IMR-90 (cell line): Measurements from ENCODE around the gene AREL1. TPM values are rescaled to one million over a fixed set of nuclear protein-coding genes. Genes with fewer than 3 reads are reported as not detected.

Source experiments
- ATAC-seq: fragments of 200-7000 bp; cut with Tn5 transposase; 2 replicates; pipeline ENCODE4 v1.9.1; 2020; ENCODE audit warnings: low read depth, mild to moderate bottlenecking, moderate library complexity
- BruUV-seq: library from RNA; stranded (reverse); fragments of 400-500 nt; replicated peaks from 2 replicates; lab custom pipeline; 2021; lab: Mats Ljungman, UMichigan
- CTCF ChIA-PET: fragments of 300-600 bp; formaldehyde crosslinking; extraction: SDS; loops from one replicate; lab custom pipeline; 2021; ENCODE audit warnings: antibody characterized with exemption; lab: Yijun Ruan, JAX
- POLR2A ChIA-PET: fragments of 300-600 bp; sonication (Branson Sonifier 250); formaldehyde crosslinking; loops from one replicate; lab custom pipeline; 2022; ENCODE audit warnings: antibody characterized with exemption; ENCODE audit not compliant: unreplicated experiment; lab: Charles Lee
- DNase-seq: peaks from one replicate; pipeline ENCODE4 v3.0.0; 2013
- H2AFZ ChIP-seq: replicated peaks from 2 replicates; pipeline ENCODE3; 2013; ENCODE audit warnings: low read length, mild to moderate bottlenecking; ENCODE audit not compliant: poor library complexity
- H2AK5ac ChIP-seq: 2 replicates; pipeline ENCODE4 v1.6.1; 2013; ENCODE audit warnings: low read depth, low read length, inconsistent platforms
- H2AK9ac ChIP-seq: replicated peaks from 2 replicates; pipeline ENCODE3; 2013; ENCODE audit warnings: mild to moderate bottlenecking, low read depth, low read length, moderate library complexity; ENCODE audit not compliant: poor library complexity
- H2BK120ac ChIP-seq: 2 replicates; pipeline ENCODE4 v1.6.1; 2013; ENCODE audit warnings: low read depth, low read length, inconsistent platforms
- H2BK15ac ChIP-seq: 3 replicates; pipeline ENCODE4 v1.6.1; 2013; ENCODE audit warnings: low read depth, low read length, inconsistent platforms
- H2BK20ac ChIP-seq: 2 replicates; pipeline ENCODE4 v1.6.1; 2013; ENCODE audit warnings: low read depth, mild to moderate bottlenecking, inconsistent platforms, low read length, moderate library complexity
- H2BK5ac ChIP-seq: 2 replicates; pipeline ENCODE4 v1.6.1; 2013; ENCODE audit warnings: mild to moderate bottlenecking, low read depth, low read length, inconsistent platforms; ENCODE audit not compliant: poor library complexity, severe bottlenecking
- H3K14ac ChIP-seq: replicated peaks from 2 replicates; pipeline ENCODE4 v1.6.1; 2013; ENCODE audit warnings: low read depth, low read length, inconsistent platforms
- H3K18ac ChIP-seq: 2 replicates; pipeline ENCODE4 v1.6.1; 2013; ENCODE audit warnings: low read depth, low read length, control low read depth
- H3K23ac ChIP-seq: 2 replicates; pipeline ENCODE4 v1.6.1; 2013; ENCODE audit warnings: low read depth, low read length, inconsistent platforms
- H3K27ac ChIP-seq: 2 replicates; pipeline ENCODE4 v1.5.1; 2013; ENCODE audit warnings: mild to moderate bottlenecking, control low read depth, low read length; ENCODE audit not compliant: insufficient read depth
- H3K27me3 ChIP-seq: 2 replicates; pipeline ENCODE4 v1.6.1; 2013; ENCODE audit warnings: low read length; ENCODE audit not compliant: control insufficient read depth, insufficient read depth
- H3K36me3 ChIP-seq: 2 replicates; pipeline ENCODE4 v1.6.1; 2013; ENCODE audit warnings: low read length, mixed read lengths; ENCODE audit not compliant: control insufficient read depth, insufficient read depth
- H3K4ac ChIP-seq: 2 replicates; pipeline ENCODE4 v1.6.1; 2013; ENCODE audit warnings: low read depth, low read length, inconsistent platforms
- H3K4me1 ChIP-seq: 2 replicates; pipeline ENCODE4 v1.6.1; 2013; ENCODE audit warnings: low read length, mixed read lengths; ENCODE audit not compliant: control insufficient read depth, insufficient read depth
- H3K4me2 ChIP-seq: 2 replicates; pipeline ENCODE4 v1.6.1; 2013; ENCODE audit warnings: low read depth, mild to moderate bottlenecking, control low read depth, low read length, moderate library complexity
- H3K4me3 ChIP-seq: 2 replicates; pipeline ENCODE4 v1.5.1; 2013; ENCODE audit warnings: low read depth, mild to moderate bottlenecking, control low read depth, low read length, moderate library complexity; ENCODE audit not compliant: insufficient read depth
- H3K56ac ChIP-seq: 2 replicates; pipeline ENCODE4 v1.6.1; 2013; ENCODE audit warnings: low read length, inconsistent platforms; ENCODE audit not compliant: insufficient read depth; ENCODE audit errors: extremely low read depth
- H3K79me1 ChIP-seq, 2 experiments: 2 replicates each; pipeline ENCODE4 v1.6.1; 2013; ENCODE audit warnings: low read length in 2 of 2, inconsistent platforms in 1 of 2, low read depth in 1 of 2
- H3K9ac ChIP-seq: 2 replicates; pipeline ENCODE4 v1.6.1; 2013; ENCODE audit warnings: low read depth, low read length, control low read depth
- H3K9me1 ChIP-seq: 2 replicates; pipeline ENCODE4 v1.6.1; 2013; ENCODE audit warnings: low read length, inconsistent platforms; ENCODE audit not compliant: insufficient read depth
- H3K9me3 ChIP-seq: 2 replicates; pipeline ENCODE4 v1.6.1; 2013; ENCODE audit warnings: low read length; ENCODE audit not compliant: control insufficient read depth, insufficient read depth
- H4K20me1 ChIP-seq: 2 replicates; pipeline ENCODE4 v1.6.1; 2013; ENCODE audit warnings: low read length, inconsistent platforms; ENCODE audit not compliant: insufficient read depth
- H4K5ac ChIP-seq: 2 replicates; pipeline ENCODE4 v1.6.1; 2013; ENCODE audit warnings: mild to moderate bottlenecking, low read depth, low read length, control low read depth
- H4K8ac ChIP-seq, 2 experiments: 2 replicates each; pipeline ENCODE4 v1.6.1; 2013; ENCODE audit warnings: low read depth in 2 of 2, low read length in 2 of 2, control low read depth in 1 of 2, inconsistent platforms in 1 of 2
- H4K91ac ChIP-seq: 2 replicates; pipeline ENCODE4 v1.6.1; 2013; ENCODE audit warnings: low read depth, low read length, inconsistent platforms; ENCODE audit not compliant: insufficient read depth
- MAFK ChIP-seq: IDR thresholded peaks from 2 replicates; pipeline ENCODE4 v1.6.1; 2012; ENCODE audit warnings: low read depth, low read length, improper control_type of control experiment
- MAZ ChIP-seq: IDR thresholded peaks from 2 replicates; pipeline ENCODE4 v1.6.1; 2012; ENCODE audit warnings: low read depth, mild to moderate bottlenecking, low read length, improper control_type of control experiment, moderate library complexity, borderline replicate concordance
- MXI1 ChIP-seq: IDR thresholded peaks from 2 replicates; pipeline ENCODE4 v1.6.1; 2012; ENCODE audit warnings: low read depth, mild to moderate bottlenecking, low read length, moderate library complexity, borderline replicate concordance
- RAD21 ChIP-seq: IDR thresholded peaks from 2 replicates; pipeline ENCODE4 v1.6.1; 2012; ENCODE audit warnings: low read length, improper control_type of control experiment
- WGBS, 2 experiments: methylation state at CpG; one replicate each; pipeline versions ENCODE4 v1.1.5 to v1.1.7; 2013; ENCODE audit warnings: missing lambda C conversion rate in 2 of 2; ENCODE audit not compliant: insufficient read length in 1 of 2; ENCODE audit errors: extremely low coverage in 2 of 2; 5-methylcytosine and 5-hydroxymethylcytosine counted together
- dilution Hi-C: fragments of 300-500 bp; cut with HindIII; formaldehyde crosslinking; loops from one replicate; pipeline ENCODE4 v1.14.3; 2018; ENCODE audit warnings: low sequenced_read_pairs; ENCODE audit not compliant: unreplicated experiment
- in situ Hi-C: fragments of 300-500 bp; cut with MboI; formaldehyde crosslinking; loops from 3 replicates; pipeline ENCODE4 v1.14.3; 2019; ENCODE audit warnings: low sequenced_read_pairs, inconsistent platforms, mixed read lengths
- intact Hi-C: fragments of 100-400 bp; cut with micrococcal nuclease; formaldehyde crosslinking; loops from 2 replicates; pipeline ENCODE4 v1.10.0; 2022
- polyA plus RNA-seq, 3 experiments: library from polyadenylated mRNA; depleted of rRNA; stranded (reverse); fragments of >200 nt; gene quantifications; 2 replicates each; pipeline ENCODE4 v1.2.3, GENCODE V29; 2012; ENCODE audit warnings: low replicate concordance in 1 of 3
- total RNA-seq: library from RNA; depleted of rRNA; stranded (reverse); fragments of >200 nt; gene quantifications from 2 replicates; pipeline ENCODE4 v1.2.3, GENCODE V29; 2012

The AREL1 gene
- total and polyA plus RNA-seq, 2 of the 4 experiments (the other 2 are of a cell fraction), result 30.0 to 39.3 TPM

- H3K56ac ChIP-seq, result no peak overlapping the region
- H2AFZ ChIP-seq, result no peak overlapping the region
- H3K27ac ChIP-seq, result no peak overlapping the region
- WGBS, 2 experiments, result 96% methylated on average over 11 of the region's 14 CpGs; no CpG with 5 or more reads in 1 of the 2 experiments
- H3K27me3 ChIP-seq, result no peaks in the 10 kb centered on the region
- DNase-seq (no peak), ATAC-seq (no peak)
- peak overlapping the region; percentile 86 for H2AK9ac ChIP-seq
- no peak overlapping the region for H3K9ac ChIP-seq
- TF ChIP-seq MXI1 (no peak), MAFK (no peak), MAZ (no peak), RAD21 (no peak)
- H3K79me1 ChIP-seq, result peaks cover 0 to 55% of the 10 kb centered on the region in 2 experiments; a peak in 2 of 4 replicates
- intact Hi-C loops (loop anchor here (5.0 kb wide), 1 partner anchor 42 kb away; no protein-coding TSS in a partner anchor), in situ Hi-C loops (no loop called here), dilution Hi-C loops (no loop called here)
- H2BK20ac ChIP-seq, result peak overlapping the region; percentile 100
- peak overlapping the region; percentile 3; the same call in 1 of the 2 replicates for H4K5ac ChIP-seq
- peak overlapping the region; percentile 100 for H3K4ac ChIP-seq
- no peaks in the 10 kb centered on the region for H3K36me3 ChIP-seq
- ChIA-PET CTCF (interaction anchor here (0.5 to 1.4 kb wide), 2 partner anchors 147 to 189 kb away, joined by 4 read pairs; no protein-coding TSS in a partner anchor), POLR2A (interaction anchor here (0.5 kb wide), 1 partner anchor 39 kb away, joined by 3 read pairs; no protein-coding TSS in a partner anchor)
- no peak overlapping the region for H3K4me3 ChIP-seq
- H3K4me2 ChIP-seq, result no peak overlapping the region
- H2BK120ac ChIP-seq, result peak overlapping the region; percentile 100
- BruUV-seq, result no TSS peak
- H3K23ac ChIP-seq, result no peak overlapping the region
- peak overlapping the region; percentile 100 for H4K91ac ChIP-seq
- peak overlapping the region; percentile 96 for H2BK5ac ChIP-seq
- H3K9me1 ChIP-seq, result peaks cover 52% of the 10 kb centered on the region
- peak overlapping the region; percentile 92 for H3K14ac ChIP-seq
- peak overlapping the region; percentile 81 to 98; a peak in 3 of 4 replicates for H4K8ac ChIP-seq
- peak overlapping the region; percentile 92; the same call in 2 of the 3 replicates for H2BK15ac ChIP-seq
- no peaks in the 10 kb centered on the region for H4K20me1 ChIP-seq
- peak overlapping the region; percentile 97 for H2AK5ac ChIP-seq
- H3K18ac ChIP-seq, result peak overlapping the region; percentile 91; the same call in 1 of the 2 replicates
- H3K9me3 ChIP-seq, result no peaks in the 10 kb centered on the region
- peaks cover 39% of the 10 kb centered on the region for H3K4me1 ChIP-seq
Observed at GRCh38 chr14:74615735-74616134, 97.1 kb downstream of the AREL1 start.
